GM21390 (cell line): ENCODE data around the gene DDTL.
"Not testable (repeated sequence)": the region's sequence is repeated elsewhere in the genome, so short reads cannot be mapped to it uniquely, and the experiment has no call there.

Source experiments
- ATAC-seq: cut with Tn5 transposase; IDR thresholded peaks from one replicate; pipeline ENCODE4 v1.9.1; 2021; ENCODE audit not compliant: unreplicated experiment

DDTL gene

DNA sequence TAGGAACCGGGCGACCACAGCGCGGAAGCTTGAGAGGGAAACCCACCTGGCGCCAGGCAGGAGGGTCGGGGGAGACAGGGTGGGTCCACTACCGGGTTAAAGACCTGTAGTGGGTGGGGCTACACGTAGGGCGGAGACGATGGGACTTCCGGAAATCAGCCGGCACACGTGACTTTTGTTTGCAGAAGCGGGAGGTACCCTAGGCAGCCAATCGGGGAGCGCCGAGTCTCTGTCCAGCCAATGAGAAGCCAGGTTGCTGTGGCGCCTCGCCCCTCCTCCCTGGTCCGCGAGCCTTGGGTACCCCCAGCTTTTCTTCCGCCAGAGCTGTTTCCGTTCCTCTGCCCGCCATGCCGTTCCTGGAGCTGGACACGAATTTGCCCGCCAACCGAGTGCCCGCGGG is at the start of gene DDTL:
Gene DDTL, plus strand, starts transcription at position 321 of the 400 bp plus-strand sequence. Its CDS starts 27 bp downstream, at position 348.
- ATAC-seq = peak; percentile 79

DNA sequence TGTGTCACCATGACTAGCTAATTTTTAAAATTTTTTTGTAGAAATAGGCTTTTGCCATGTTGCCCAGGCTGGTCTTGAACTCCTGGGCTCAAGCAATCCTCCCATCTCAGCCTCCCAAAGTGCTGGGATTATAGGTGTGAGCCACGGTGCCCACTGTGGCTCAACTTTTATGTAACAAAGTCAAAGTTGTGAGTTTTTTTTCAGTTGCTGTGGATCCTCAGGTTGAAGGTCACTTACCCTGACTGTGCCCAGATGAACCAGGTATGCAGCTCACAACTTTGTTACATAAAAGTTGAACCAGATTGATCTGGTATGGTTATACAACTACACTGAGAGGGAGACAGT is 46.4 kb upstream of the DDTL start:
- ATAC-seq = not testable (repeated sequence)

DNA sequence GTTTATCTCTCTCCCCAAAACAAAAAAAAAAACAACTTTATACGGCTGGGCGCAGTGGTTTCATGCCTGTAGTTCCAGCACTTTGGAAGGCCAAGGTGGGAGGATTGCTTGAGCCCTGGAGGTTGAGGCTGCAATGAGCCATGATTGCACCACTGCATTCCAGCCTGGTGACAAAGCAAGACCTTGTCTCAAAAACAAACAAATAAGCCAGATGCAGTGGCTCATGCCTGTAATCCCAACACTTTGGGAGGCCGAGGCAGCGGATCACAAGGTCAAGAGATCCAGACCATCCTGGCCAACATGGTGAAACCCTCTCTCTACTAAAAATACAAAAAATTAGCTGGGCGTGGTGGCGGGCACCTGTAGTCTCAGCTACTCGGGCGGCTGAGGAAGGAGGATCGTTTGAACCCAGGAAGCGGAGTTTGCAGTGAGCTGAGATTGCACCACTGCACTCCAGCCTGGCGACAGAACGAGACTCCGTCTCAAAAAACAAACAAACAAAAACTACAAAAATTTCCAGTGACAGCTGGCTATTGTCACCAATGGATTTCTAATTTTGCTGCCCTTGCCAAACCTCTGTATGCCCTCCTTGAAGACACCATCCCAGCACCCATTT is 45.0 kb upstream of the DDTL start:
- not testable (repeated sequence) for ATAC-seq

DNA sequence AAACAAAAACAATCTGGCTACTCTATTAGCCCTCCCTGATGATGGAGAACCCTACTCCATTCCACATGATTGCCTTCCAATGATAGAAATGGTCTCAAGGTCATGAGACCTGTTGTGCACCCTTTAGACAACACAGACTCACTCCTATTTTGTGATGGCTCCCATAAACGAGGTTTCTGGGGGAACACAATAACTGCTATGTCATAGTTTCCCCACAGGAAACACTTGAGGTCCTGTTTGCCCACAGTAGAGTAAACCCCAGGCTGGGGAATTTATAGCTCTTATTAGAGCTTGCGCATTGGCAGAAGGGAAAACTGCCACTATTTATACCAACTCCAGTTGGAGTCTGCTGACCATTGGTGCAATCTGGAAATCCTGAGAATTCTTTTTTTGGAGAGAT is 43.8 kb upstream of the DDTL start:
- ATAC-seq = no peak

DNA sequence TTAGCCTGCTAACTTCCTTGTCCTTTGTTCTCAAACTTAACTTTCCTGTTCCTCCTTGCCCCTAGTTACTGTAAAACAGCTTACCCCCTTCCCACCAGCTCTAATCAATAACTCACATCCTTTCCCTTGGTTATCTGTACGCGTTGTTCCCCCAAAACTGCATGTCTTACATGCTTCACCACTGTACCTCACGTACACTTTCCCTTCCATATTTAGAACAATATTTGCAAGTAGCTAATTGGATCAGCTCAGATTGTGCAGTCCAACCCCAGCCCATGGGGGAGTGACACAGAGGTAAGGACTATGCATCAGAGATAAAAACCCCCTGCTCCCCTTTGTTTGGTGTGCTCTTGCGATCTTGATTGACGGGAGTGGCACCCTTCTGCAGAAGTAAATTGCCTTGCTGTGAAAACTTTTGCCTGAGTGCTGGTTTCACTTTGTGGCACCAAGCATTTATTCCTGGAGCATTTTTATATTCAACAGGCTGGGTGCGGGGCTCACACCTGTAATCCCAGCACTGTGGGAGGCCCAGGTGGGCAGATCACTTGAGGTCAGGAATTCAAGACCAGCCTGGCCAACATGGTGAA is 41.6 kb upstream of the DDTL start:
- no peak for ATAC-seq

DNA sequence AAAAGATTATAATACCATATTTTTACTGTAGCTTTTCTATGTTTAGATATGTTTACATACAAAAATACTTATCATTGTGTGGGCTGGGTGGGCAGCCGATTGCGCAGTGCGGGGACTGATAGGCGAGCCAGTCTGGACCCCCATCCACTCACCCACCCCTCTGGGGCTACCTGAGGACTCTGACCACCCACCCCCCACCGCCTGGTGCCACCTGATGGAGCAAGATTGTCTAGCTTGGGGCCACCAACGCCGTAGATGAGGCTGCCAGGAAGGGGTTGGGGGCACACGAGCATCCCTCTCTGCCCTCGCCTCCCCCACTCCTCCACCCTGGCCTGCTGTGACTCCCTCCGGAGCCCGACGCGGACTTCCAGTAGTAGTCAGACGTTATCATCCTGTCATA is 40.1 kb upstream of the DDTL start:
- ATAC-seq = no peak

DNA sequence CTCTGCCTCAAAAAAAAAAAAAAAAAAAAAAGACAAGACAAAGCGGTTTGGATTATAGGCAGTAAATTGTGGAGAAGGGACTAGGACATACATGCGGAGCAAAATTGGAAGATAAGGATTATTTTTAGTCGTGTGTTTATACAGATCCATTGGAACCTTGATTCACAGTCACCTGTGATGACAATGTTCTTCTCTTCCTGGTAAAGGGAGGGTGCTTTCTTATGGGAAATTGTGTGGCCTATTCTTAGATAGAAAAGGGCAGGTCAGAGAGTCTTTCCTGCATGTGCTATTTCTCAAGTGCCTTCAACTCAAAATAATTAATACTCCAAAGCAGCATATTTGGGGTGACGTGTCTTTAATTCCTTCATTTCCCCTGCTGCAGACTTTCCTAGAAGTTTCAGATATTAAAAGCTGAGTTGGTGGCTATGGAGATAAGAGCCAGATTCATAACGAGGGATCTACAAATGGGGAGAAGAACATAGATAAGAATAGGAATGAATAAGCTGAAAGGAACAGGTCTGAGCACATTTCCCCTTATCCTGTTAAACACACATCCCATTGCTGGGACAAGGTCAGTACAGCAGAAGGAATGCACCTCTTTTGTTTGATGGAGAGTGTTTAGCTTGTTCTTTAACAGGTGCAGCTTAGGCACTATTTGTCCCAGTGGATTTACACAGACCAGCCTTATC is 28.2 kb upstream of the DDTL start:
- no peak for ATAC-seq

DNA sequence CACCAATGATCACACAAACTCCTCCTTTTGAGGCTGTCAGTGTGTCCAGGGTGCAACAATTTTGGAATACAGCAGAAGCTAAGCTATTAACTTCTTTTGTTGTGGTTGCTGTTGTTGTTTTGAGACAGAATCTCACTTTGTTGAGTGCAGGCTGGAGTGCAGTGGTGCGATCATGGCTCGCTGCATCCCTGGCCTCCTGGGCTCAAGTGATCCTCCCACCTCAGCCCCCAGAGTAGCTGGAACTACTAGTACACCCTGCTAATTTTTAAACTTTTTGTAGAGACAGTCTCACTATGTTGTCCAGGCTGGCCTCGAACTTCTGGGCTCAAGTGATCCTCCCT is 27.7 kb upstream of the DDTL start:
- ATAC-seq = no peak

DNA sequence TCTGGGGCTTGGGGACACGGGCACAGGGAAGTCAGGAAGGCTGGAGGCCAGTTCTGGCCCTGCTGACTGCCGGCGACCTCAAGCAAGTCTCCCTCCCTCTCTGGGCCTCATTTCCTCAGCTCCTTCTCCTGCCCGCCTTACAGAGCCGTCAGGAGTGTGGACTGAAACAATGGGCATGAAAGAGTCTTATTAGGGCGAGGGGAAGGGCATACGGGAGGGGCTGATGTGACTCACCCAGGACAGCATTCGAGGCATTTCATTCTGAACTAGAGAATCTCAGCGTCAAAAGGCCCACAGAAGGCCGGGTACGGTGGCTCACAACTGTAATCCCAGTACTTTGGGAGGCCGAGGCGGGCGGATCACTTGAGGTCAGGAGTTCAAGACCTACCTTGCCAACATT is 26.5 kb upstream of the DDTL start:
- not testable (repeated sequence) for ATAC-seq

DNA sequence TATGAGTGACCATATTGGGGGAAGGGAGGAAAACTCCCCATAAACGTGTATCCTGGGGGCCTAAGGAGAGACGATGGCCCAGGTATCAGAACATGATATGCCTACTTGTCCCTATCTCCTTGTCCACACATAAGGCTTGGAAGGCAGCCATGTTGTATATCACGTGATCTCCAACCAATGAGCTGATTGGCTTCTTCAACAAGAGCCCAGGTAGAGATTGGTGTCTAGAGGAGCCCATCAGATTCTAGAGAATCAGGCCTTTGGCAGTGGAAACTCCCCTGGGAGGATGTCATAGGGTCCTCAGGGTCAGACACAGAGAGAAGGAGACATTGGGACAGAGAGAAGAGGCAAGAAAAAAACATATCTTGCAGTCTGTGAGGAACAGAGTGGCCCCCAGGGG is 19.3 kb upstream of the DDTL start:
- not testable (repeated sequence) for ATAC-seq

DNA sequence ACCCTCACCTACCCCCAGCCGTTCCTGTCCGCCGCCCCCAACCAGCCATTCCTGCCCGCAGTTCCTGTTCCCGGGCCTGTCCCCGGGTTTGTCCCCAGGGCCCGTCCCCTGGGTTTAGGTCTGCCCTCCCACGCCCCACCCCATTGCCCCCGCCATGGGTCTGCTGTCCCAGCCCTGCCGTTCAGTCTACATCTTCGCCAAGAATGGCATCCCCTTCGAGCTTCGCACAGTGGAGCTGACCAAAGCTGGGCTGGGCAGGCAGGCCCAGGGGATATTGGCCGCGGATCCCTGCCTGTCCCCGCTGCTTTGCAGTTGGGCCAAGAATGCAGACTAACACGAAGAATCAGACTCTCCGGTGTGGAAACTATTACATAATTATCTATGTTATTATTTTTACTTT is 16.9 kb upstream of the DDTL start:
- ATAC-seq = not testable (repeated sequence)

DNA sequence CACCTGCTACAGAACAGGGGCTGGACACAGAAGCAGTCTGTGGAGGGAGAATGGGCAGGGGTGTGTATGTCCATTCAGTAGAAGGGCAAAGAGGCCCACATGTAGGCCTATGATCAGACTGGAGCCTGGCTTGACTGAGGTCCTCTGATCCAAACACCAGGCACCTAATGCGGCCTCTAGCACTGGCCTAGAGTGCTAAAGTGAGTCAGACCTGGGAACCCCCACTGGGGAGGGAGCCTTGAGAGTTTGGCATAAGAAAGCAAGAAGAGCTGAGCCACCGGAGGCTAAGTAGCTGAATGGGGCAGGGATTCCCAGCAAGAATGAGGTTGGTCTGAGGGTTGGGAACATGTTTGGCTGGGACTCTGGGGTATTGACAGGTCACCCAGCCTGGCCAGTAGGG is 15.3 kb upstream of the DDTL start:
- not testable (repeated sequence) for ATAC-seq

DNA sequence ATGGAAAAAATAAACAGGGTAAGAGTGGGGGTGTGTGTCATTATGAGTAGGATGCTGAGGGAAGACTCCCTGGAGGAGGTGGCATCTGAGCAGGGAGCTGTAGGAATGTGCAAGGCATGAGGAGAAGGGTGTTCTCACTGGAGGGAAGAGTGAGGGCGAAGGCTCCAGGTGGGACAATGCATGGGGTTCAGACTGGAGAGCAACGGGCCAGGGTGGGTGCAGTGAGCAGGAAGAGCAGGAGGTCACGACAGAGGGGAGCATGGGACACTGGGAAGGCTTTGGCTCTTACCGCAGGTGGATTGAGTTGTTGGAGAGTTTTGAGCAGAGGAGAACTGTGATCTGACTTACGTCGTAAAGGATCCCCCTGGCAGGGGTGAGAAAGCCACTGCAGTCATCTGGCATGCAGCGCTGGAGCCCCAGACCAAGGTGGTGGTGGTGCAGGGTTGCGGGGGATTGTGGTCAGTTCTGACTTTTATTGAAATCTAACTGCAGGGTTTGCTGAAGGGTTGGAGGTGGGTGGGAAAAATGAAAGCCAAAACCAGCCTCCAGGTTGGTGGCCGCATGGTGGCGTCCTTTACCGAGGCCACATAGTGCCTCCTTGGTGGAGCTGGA is 13.8 kb upstream of the DDTL start:
- not testable (repeated sequence) for ATAC-seq

DNA sequence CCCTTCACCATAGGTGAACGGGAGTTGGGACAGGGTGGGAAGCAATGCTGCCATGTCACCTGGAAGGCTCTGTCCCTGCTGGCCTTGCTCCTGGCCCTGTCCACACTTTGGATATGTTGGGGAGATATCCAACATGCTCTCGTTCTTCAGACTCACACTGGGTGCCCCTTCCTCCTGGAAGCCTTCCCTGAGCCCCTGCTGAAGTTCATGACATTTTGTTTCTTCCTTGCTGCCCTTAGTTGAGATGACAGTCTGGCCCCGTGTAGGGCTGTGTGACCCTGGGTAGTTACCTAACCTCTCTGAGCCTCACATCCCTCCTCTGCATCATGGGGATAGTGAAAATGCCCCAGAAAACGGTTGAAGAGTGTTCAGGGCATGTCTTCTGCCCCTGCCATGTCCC is 13.2 kb upstream of the DDTL start:
- ATAC-seq = not testable (repeated sequence)

DNA sequence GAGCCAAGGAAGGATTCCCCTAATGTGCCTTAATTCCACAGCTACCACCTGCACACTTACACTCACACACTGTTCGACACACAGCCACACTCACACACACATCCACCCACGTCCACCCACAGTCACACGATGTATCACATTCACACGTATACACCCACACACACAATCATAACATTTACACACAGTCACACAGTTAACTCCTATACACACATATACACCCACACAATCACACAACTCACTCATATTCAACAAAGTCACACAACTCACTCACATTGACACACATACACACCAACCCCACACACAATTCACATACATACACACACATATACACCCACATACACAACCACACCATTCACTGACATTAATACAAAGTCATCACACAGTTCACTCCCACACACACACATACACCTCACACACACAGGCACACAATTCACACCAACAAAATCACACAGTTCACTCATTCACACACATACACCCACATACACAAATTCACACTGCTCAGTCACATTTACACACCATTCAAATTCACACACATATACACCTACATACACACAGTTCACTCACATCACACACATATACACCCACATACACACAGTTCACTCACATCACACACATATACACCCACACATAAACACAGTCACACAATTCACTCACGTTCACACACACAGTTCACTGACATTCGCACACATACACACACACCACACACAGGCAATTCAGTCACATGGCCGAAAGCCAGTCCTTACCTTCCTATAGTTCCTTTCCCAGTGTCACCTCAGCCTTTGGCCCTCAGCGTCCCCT is 12.3 kb upstream of the DDTL start:
- not testable (repeated sequence) for ATAC-seq

DNA sequence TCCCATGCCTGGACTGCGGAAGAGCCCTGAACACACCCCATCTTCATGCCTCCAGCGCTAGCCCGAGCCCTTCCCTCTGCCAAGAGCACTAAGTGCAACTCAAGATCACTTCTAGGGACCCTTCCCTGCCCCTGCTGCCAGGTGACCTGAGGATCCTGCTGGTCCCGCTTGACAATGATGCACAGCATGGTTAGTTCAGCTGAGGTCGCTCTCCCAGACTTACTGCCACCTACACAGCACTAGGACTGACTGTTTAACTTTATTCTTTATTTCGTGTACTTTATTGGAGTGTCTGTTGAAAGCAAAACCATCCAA is 11.7 kb upstream of the DDTL start:
- ATAC-seq = not testable (repeated sequence)

DNA sequence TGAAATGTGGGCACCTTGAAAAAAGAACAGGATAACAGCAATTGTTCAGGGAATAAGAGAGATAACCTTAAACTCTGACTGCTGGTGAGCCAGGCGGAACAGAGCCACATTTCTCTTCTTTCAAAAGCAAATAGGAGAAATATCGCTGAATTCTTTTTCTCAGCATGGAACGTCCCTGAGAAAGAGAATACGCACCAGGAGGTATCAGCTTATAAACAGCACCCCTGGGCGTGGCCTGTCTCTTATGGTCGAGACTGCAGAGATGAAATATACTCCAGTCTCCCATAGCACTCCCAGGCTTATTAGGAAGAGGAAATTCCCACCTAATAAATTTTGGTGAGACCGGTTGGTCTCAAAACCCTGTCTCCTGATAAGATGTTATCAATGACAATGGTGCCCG is 10.8 kb upstream of the DDTL start:
- not testable (repeated sequence) for ATAC-seq

DNA sequence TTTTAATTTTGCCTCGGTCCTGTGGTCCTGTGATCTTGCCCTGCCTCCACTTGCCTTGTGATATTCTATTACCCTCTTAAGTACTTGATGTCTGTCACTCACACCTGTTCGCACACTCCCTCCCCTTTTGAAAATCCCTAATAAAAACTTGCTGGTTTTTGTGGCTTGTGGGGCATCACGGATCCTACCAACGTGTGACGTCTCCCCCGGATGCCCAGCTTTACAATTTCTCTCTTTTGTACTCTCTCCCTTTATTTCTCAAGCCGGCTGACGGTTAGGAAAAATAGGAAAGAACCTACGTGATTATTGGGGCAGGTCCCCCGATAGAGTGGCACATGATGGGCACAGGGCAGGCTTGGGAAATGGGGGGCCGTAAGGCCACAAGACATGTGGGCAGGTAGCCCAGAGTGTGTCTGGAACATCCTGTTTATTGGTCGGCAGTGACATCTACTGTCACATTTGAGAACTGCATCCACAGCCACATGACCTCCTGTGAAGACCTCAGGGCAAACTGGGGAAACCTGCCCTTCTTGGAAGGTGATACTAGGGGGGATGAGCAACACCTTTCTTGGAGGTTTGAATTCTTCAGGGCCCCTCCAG is 10.3 kb upstream of the DDTL start:
- ATAC-seq = not testable (repeated sequence)

DNA sequence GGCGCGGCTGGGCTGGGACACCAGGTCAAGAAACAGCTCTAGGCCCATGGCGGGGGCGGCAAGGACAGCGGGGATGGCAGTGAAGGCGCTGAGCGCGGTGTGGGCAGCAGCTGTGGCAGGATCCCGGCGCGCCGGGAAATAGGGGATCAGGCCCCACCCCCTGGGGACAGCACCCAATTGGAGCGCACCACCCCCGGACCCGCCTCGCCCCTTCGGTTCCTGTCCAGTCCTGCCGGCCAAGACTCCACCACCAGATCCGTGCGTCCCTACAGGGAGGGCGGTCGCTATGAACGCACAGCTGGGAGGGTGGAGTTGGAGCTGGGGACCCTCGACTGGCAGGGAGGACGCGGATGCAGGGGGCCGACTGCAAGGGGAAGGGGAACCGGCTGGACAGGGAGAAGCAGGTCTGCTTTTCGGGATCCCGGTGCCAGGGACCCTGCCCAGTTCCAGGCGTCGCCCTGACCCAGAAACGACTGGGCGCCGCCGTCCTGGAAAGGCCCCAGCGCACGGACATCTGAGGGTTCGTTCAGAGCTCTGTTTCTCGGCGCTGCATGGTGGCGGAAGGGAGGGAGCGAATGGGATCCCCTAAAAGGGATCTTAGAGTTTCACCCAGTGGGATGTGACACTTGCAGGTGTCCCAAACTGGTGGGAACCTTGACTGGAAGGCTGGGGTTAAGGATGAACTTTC is 5.5 kb upstream of the DDTL start, which contains the start of gene GSTT2B:
Gene GSTT2B, minus strand, starts transcription at position 112 of the 688 bp plus-strand sequence. Its CDS starts 64 bp downstream, at position 48.
- ATAC-seq = not testable (repeated sequence)

DNA sequence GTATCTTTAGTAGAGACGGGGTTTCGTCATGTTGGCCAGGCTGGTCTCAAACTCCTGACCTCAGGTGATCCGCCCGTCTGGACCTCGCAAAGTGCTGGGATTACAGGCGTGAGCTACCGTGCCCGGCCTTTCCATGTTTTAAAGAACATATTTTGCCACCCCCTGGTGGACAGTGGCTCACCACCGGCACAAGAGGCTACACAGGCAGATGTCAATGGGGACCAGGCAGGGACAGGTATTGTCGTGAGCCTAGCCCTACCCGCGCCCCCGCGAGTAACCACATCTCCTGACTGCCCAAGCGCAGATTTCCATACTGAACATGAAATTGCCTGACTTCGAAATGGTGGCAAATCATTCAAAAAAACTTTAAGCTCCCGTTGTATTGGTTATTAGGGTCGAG is 594 bp upstream of the DDTL start:
- ATAC-seq = peak; percentile 34
